NCI-H446 treated with DMSO at 0.1 percent for 48 hours (cell line): Measurements from ENCODE around the gene BNC2.

Experiments
- DNase-seq: peaks from one replicate; lab custom pipeline; 2025; lab: John Stamatoyannopoulos, UW

Gene BNC2

DNA sequence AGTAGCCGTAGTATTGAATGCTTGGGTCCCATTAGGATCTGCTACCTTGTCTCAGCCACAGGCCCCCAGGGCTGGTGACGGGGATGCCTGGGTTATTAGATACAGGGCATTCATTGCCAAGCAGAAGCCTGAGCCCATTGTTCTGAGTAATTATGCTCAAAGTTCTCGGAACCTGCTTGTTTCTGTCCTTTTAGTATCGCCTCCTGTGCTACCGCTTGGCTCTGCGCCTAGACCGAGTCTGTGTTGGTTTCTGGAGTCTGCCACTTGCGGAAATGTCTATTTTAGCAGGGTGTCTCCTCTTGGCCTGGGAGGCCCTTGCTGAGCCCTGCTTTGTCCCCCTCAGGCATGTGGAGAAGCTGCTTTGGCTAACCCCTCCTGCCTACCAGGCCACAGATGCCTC is 506.1 kb downstream of the BNC2 start:
- no peak for DNase-seq

DNA sequence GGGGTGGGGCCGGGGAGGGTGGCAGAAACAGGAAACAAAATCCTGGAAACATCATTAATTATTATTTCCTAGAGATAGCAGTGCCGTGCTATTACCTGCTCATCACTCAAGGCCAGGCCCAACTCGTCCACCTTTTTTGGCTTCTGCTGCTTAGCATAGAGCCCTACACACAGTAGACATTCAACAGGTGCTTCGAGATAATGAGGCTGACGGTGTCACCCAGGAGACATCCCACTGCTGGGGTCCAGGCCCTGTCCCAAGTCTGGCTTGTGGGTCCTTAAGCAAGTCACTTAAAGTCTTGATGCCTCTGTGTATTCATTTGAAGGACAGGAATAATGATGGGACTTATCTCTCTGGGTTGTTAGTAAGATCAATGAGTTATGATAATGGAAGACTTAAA is 506.6 kb downstream of the BNC2 start:
- no peak for DNase-seq

DNA sequence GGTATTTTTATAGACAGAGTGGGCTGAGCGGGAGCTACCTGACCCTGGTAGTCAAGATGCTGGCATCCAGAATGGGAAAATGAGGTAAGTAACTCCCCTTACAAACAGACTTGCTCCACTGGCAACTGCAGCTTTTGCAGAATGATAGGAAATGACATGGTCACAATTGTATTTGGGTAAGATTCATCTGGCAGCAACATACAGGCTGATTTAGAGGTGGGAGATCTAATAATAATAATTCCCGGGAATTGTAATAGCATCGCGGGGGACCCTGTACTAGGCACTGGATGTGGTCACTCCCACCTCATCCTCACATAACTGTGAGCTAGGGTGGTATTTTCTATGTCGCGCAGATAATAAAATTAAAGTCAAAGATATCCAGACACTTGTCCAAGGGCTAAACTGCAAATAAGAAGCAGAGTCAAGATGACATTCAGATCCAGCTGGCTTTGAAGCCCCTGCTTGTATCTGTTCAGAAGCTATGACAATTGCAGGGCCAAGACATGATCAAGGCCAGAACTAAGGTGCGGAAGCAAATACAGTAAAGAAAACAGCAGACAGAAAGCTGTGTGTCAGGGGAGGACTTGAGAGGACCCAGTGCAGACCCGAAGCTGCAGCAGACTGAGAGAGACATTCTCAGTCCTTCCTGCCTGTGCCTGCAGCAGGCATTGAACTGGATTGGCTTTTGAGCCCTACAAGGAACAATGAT is 507.2 kb downstream of the BNC2 start:
- DNase-seq: no peak

DNA sequence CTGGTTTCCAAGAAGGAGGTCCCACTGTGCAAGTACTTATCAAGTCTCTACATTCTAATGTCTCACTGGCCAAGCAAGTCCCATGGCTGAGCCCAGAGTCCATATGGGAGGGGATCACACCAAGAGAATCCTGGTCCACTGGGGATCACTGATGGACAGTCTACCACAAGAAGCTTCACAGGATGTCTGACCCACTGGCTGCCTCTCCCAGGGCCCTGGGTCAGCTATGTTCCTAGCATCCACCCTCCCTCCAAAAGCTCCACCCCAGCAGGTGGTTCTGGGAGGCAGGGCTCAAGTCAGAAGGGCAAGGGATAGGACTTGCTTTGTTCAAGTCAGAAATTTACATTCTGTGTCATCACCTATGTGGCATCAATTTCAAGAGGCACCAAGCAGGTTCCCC is 508.5 kb downstream of the BNC2 start:
- DNase-seq: no peak

DNA sequence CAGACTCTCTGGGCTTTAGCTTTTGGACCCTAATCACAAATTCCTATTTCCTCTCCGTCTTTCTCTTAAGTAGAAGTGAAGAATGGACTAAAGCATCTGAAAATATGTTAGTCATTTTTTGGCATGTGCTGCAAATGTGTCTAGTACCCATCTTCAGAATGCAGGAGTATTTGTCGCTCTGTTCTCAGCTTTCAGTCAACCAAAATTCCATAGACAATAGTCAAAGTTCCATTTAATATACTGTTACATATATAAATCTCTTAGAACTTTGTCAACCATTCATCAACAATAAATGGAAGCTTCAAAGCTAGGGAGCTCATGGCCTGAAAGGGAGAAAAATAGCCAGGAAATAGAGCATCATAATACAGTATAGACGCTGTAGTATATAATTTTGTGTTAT is 509.4 kb downstream of the BNC2 start:
- no peak for DNase-seq

DNA sequence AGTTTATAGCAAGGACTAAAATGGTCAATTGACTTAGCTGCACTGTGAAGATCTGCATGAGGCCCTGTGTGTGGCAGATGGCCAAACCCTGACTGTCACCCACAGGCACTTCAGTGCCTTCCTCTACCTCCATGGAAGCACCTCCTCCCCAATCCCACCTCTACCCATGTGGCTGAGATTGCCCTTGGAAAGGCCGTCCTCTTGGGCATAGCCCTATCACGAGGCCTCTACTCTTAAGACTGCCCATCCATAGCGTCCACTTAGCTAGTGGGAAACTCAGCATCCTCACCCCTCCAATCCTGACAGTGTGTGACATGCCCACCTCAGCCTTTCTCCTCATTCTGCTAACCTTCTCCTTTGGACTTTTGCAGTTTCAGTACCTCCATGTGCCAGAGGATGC is 510.2 kb downstream of the BNC2 start:
- no peak for DNase-seq
